HG03097 (cell line): ENCODE measurements around the gene IFIT5.
"Not testable (repeated sequence)": the region's sequence is repeated elsewhere in the genome, so short reads cannot be mapped to it uniquely, and the experiment has no call there.

Experiments
- ATAC-seq: cut with Tn5 transposase; IDR thresholded peaks from one replicate; pipeline ENCODE4 v1.9.1; 2021; ENCODE audit not compliant: unreplicated experiment, low FRiP score

IFIT5 gene

DNA sequence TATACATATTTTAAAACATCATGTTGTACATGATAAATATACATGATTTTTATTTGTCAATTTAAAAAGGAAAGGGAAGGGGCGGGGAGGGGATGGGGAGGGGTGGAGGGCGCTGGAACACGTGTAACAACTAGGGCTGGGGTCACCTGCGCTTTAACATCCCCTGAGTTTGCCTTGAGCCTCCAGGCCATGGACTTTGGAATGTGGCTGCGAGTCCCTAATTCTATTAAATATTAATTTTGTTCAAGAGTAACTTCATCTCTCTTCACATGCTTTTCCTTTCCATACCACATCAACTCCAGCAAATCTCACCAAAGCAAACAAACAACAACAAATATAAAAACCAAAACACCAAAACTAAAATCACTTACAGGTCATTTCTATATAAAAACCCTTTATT, 10.6 kb downstream of the IFIT5 start:
- no peak for ATAC-seq

DNA sequence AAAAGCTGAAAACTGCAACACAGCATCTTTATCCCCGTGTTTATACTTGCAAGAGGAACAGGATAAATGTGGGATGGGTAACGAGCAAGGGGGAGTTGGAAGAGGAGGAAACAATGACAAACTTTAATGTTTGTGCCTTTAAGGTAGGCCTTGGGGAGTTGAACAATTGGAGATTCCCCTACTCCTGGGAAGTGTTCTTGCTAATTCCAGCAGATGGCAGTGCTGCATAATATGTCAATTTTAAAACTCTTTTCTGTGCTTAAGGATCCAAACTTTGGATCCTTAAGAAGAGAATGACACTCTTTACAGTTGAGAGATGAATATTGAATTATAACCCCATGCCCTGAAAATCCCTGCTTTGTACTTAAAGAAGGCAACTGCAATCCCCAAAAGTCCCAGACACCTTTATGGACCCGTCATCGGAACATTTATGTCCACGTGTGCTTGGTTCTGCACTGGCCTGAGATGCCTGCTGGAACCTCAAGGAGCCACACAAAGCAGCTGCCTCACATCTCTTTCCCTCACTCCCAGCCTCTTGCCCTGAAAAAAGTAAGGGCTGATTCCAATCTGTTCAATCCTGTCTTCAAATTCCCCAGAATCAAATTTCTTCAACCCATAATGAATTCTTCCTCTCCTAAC, 12.0 kb downstream of the IFIT5 start:
- ATAC-seq, result no peak

DNA sequence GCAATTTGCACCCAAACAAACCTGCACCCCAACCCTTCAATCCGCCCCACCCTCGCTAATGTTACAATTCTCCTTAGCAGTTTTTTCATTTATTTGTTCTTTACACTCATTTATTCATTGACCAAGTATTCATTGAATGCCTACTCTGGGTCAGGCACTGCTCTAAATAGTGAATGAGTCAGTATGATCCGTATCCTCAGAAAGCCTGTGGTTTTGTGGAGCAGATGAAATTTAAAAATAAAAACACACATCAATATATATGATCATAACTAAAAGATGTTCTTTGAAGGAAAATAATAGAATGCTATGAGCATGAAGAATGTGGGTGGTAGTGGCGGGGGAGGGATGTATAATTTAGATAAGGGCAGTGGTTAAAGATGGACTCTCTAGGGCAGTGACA, 13.3 kb downstream of the IFIT5 start:
- ATAC-seq, result no peak

DNA sequence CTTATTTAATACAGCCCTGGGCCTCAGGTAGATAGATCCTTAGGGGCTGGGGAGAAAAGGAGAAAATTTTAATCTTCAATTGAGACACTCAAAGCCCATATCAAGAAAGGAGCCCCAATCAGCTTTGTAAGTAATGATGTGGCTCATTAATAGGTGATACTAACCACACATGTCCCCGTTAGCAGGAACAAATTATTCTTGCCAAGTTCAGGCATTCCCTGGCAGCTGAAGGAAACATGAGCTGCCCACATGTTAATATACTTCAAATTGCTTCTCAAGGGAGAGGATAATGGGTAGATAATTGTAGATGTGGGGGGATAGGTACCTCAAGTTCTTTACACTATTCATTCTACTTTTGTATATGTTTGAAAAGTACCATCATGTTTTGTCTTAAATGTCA, 14.5 kb downstream of the IFIT5 start:
- ATAC-seq, result no peak

DNA sequence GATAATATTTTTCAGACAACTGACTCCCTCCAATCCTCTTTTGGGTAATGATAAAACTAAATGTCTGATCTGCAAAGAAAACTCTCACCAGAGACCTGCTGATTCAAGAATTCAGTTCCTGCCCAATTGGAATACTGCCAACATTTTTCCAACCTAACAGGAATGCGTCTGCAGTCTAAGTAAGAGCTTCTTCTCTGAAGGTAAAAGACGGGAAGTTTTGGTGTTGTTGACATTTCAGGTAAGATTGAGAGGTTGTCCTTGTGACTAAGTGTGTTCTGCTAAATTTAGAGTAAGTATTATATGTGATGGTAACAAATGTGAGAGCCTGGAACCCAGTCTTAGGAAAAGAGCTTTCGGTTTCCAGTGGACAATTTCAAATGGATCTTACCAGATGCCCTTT, 17.6 kb downstream of the IFIT5 start:
- ATAC-seq, result no peak

DNA sequence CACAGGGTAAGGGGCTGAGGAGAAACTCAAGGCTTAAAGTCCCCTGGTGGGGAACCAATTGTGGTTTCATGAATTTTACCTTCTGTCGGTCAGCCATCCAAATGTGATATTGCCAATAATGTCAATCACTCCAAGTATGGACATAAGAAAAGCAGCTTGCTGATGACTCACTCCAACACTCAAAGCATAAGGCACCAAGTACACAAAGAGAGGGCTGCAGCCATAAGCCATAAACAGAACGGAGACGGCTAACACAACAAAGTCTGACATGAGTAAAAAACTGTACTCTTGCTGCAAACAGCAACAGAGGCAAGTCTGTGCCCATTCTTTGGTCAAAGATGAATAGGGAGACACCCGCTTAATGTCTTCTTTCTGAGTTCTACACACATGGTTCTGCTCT, 24.2 kb downstream of the IFIT5 start:
- no peak for ATAC-seq

DNA sequence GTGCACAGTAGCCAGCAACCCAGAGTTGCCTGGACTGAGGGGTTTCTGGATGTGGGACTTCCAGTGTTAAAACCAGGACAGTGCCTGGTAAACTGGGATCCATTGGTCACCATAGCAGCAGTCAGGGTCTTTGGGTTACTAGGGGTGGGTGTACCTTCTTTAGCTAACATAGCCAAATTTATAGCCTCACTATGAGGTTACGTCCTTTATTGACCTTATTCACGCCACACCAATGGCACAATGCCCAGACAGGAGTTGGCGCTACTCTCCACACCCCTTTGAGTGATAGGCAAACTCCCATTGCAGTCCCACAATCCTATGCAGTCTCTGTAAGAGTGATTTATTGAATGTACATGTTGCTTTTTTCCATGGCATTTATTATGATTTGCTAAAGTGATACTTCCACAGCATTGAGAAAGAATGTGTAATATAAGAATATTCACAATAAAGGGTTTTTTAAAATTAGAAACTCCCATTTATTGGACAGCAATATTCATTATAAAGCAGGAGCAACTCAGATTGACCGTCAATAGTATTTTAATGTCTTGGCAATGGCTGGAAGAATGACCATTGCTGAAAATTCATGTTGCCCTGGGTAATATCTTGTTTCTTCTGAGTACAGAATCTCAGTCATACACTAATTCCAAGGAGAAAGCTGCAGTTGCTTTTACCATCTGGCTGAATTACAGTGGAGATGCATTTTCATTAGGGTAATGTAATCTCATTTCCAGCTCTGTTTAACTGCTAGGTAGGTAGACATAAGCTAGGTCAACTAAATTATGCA, 26.1 kb downstream of the IFIT5 start:
- ATAC-seq, result no peak

DNA sequence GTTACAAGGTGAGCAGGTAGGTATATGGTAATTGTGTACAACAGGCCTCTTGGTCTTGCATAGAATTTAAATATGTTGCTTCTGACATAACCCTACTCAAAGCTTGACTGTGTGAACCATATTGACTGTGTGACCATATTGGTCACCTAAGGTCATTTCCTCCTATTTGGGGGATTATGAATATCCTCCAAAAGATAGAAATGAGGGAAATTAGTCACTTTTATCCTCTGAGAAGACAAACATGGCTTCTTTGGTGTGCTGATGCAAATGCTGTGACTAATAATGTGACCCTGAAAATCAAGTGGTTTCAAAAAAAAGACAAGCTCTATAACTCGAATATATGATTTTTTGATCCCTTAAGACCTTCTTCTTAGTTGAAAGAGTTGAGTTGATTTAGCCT, 27.9 kb downstream of the IFIT5 start:
- ATAC-seq, result no peak

DNA sequence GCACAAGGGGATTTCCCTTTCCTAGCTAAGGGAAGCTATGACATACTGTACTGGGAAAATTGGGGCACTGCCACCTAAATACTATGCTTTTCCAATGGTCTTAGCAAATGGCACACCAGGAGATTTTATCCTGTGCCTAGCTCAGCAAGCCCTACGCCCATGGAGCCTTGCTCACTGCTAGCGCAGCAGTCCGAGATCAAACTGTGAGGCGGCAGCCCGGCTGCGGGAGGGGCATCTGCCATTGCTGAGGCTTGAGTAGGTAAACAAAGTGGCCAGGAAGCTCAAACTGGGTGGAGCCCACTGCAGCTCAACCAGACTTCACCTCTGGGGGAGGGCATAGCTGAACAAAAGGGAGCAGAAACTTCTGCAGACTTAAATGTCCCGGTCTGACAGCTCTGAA, 30.5 kb downstream of the IFIT5 start:
- ATAC-seq, result not testable (repeated sequence)

DNA sequence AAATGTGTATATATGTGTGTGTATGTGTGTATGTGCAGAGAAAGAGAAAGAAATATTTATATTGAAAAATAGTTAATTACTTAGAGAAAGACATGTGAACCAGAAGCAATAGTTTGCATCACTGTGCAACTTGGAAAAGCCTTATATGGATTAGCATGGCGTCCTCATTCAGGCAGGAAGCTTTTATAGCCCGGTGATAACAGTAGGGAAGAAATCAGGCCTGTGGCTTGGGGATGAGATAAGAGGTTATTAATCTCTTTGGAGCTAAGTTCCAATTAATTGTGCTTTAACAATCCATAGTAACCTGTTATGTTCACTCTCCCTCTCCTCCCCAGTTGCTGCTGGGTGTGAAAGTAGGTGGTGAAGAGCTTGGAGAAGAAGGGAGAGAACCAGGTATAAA, 36.5 kb downstream of the IFIT5 start:
- ATAC-seq, result no peak

DNA sequence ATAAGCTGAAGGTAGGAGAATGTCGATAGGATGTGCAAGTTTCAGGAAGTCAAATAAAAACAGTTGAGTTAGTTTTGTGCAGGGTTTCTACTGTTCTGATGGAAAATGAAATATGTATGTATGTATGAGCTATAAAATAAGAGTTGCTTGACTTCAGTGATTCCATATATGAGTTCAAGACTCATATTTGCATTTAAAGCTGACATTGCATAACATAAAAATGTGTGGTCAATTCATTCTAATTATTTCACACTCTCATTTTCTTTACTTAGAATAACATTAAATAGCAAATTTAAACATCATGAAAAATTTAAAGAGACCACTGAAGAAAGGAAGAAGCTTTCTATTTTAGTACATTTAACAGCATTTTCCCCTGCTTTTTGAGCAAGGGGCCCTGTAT, 37.8 kb downstream of the IFIT5 start:
- no peak for ATAC-seq

DNA sequence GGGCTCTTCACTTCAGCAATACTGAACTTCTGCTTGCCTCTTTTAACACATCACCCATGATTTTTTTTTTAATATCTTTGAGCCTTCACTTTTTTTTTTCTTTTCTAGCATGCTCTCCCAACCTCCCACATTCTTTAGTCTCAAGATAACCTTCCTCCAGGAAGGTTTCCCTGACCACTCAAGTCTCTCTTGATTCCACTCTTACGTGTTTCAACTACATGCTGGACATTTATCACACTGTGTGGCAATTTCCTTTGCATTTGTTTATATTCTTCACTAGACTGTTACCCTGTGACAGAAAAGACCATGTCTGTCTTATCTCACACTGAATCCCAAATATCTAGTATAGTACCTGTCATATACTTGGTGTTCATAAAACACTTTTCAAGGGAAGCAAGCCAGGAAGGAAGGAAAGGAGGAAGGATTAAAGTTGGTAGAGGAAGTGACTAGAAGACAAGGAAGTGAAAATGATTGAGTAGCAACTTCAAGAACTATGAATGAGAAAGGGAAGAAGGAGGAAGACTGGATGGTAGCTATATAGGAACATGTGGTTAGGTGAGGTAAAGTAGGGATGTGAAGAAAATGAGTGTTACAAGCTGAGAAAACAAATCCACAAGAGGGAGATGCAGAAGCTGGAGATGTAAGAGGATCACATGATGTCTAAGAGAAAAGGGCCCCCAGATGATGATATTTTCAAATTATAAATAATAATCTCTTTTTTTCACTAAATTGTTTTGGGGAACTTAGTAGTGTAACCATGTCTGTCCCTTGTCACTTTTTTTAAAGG, 40.4 kb downstream of the IFIT5 start:
- no peak for ATAC-seq

DNA sequence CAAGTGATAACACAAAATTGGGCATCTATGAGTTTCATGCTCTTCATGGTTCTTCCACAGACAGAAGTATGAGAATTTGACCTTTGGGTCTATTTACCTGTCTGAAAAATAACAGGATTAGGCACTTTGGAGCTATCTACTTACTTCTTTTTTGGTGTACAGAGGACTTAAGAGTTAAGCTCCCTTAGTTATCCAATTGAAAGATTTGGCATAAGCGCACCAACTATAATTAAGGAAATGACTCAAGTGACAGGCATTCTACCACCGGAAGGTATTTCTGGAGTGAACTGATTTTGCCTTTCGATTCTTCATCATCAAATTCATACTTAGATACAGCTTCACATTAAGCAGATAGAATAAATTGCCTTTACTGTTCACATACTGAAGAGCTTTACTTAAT, 43.9 kb downstream of the IFIT5 start:
- no peak for ATAC-seq

DNA sequence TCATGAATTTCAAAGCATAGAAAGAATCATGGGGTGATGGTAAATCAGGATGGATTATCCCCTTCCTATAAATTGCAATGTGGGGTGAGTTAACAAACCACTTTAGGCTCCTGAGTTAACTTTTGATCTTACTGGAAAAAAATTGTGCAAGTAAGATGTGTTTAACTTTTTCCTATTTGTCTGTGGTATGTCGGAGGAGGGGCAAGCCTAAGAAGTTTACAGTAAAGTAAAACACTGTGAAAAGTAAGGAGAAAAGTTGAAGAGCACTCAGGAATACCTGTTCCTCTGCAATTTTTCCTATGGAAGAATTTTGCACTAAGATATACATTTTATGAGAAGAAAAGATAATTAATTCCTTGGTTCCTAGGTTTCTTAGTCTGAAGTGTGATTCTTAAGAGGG, 44.4 kb downstream of the IFIT5 start:
- ATAC-seq, result no peak

DNA sequence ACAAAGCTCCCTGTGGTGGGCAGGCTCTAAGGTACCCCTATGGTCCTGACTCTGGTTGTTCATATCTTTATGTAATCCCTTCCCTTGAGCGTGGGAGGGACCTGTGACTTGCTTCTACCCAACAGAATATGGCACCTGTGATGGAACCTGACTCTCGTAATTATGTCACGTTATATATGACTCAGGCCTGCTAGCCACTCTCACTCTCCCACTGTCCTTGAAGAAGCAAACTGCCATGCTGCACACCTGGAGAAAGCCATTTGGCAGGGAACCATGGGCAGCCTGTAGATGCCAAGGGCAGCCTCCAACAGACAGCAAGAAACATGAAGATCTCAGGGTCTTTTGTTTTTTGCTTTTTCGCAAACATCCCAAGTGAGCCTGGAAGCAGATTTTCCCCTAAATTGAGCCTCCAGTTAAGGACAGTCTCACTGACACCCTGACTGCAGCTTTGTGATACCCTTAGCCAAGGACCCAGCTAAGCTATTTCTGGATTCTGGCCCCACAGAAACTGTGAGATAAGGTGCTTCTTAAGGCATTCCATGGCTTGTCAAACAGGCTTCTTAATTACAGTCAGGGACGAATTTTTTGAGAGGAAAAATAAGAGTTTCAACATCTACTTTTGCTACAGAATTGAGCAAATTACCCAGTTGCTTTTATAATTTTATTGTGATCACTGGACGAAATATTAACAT, 49.6 kb downstream of the IFIT5 start:
- no peak for ATAC-seq

DNA sequence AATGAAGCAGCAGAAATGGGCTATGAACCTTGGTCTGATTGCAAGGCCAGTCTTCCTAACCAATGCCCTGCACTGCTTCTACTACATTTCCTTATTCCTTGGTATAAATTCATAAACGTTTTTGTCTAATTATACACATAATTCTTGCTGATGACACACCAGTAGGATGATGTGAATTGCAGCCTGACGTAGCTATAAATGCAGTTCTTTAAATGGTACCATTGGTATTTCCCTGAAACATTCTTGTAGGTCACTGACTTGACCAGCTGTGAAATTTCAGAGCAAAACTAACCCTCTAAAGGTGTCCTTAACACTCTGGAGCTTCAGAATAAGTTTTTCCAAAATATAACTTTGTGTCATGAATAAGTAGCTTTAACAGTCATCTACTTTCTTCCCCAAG, 50.8 kb downstream of the IFIT5 start:
- no peak for ATAC-seq

DNA sequence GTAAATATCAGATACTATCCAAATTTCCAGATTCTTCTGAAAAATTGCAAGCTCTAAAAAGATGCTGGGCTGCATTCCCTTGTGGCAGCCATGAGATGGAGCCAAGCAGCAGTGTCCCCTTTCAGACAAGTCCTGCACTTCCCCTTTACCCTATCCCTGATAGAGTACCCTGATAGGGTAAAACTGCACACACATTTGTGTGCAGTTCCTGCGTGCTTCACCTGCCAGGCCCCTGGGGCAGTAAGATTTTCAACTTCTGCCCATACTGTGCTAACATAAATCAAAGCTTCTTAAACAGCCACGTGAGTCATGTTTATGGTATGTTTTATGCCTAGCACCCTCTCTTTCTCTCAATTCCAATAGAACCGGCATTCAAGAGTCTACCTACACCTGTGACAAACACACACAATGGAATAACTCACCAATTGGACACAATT, 52.2 kb downstream of the IFIT5 start:
- no peak for ATAC-seq

DNA sequence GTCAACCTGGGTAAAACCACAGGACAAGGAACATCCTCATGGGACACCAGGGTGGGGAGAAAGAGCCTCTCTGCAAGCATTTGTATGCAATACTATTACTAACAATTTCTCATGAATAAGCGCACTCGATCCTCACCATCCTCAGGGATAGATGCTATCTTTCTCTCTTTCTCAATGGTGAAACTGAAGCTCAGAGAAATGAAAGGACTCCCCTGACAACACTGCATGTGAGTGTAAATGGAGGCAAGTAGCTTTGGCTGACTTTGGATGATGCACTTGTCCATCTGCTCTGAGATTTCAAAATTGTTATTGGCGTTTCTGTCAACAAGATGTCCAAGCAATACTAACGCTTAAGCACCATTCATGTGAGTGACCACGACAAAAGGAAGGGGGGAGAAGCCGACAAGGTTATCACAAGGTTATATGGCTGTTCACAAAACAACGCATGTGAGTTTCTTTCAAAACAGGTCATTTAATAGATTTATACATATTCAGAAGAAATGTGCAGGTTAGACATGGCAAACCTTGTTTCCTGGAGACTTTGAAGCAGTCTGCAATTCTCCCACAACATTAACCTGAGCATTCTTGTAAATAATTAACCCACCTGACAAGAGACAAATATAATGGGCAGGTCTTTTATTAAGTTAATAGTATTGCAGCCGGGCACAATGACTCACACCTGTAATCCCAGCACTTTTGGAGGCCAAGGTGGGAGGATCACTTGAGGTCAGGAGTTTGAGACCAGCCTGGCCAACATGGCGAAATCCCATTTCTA, 54.0 kb downstream of the IFIT5 start:
- no peak for ATAC-seq

DNA sequence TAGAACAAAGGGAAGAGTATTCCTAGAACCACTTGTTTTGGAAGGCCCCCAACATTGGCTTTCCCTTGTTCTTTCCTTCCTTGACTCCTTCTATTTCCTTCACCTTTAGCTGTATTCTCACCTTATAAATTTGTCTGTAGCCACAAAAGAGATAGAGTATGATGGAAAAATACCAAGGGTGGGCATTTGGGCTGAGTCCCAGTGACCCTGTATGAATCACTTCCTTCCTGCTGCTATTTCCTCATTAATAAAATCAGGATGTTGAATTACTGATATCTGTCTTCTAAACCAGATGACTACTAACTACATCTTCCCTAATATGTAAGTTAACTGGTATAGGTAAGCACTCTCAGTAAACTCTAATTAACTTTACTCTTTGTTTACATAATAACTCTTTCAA, 55.1 kb downstream of the IFIT5 start:
- no peak for ATAC-seq
